Measurements from ENCODE around the gene BAD.

DNA sequence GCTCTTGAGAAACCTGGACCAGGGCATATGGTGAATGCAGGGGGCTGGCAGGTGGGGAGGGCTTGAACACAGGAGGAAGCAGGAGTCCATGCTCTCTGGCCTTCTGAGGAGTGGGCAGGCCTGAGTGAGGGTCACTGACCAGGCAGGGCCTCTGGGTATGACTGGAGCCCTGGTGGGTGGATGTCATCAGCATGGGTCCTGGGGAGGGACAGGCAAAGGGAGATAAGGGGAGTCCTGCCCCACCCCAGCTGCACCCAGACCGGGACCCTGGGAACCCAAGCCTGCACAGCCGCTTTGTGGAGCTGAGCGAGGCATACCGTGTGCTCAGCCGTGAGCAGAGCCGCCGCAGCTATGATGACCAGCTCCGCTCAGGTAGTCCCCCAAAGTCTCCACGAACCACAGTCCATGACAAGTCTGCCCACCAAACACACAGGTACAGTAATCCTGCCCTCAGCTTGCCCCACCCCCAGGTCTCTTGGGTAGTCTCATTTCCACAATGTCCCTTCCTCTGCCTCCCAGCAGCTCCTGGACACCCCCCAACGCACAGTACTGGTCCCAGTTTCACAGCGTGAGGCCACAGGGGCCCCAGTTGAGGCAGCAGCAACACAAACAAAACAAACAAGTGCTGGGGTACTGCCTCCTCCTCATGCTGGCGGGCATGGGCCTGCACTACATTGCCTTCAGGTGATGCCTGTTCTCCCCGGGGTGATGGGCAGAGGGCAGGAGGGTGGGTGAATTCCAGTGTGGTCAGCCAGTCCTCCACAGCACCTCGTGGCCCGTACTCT, 52.1 kb downstream of the BAD start:
- TF ChIP-seq, protein P1, sequence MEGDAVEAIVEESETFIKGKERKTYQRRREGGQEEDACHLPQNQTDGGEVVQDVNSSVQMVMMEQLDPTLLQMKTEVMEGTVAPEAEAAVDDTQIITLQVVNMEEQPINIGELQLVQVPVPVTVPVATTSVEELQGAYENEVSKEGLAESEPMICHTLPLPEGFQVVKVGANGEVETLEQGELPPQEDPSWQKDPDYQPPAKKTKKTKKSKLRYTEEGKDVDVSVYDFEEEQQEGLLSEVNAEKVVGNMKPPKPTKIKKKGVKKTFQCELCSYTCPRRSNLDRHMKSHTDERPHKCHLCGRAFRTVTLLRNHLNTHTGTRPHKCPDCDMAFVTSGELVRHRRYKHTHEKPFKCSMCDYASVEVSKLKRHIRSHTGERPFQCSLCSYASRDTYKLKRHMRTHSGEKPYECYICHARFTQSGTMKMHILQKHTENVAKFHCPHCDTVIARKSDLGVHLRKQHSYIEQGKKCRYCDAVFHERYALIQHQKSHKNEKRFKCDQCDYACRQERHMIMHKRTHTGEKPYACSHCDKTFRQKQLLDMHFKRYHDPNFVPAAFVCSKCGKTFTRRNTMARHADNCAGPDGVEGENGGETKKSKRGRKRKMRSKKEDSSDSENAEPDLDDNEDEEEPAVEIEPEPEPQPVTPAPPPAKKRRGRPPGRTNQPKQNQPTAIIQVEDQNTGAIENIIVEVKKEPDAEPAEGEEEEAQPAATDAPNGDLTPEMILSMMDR (IDR thresholded peaks at IDR 0.05), result no peak
- no peak for TF ChIP-seq POLR2A (IDR thresholded peaks at IDR 0.05)
- TF ChIP-seq POLR2AphosphoS5 (IDR thresholded peaks at IDR 0.05; ENCODE audit: insufficient read depth in 1 of 2, low read depth in 1 of 2), result no peak
